Activated CD4-positive, CD25-positive, alpha-beta regulatory T cell treated with anti-CD3 and anti-CD28 coated beads, Interleukin-2, amount 50 U/mL, for 24 hours (primary cell): ENCODE data around the gene TMF1.

Experiments
- ATAC-seq, 2 donors: fragments of 150-1000 bp; cut with Tn5 transposase; one replicate each; pipeline ENCODE4 v1.10.0; 2021; ENCODE audit warnings: mild to moderate bottlenecking in 1 of 2, moderate library complexity in 1 of 2

TMF1 gene

GRCh38 chr3:69013253-69014021 lies 38.7 kb downstream of the TMF1 start, which contains the start of gene EOGT:
EOGT (minus strand) TSS chr3:69013684; CDS start chr3:69009846, 3,838 bp downstream.
- peak; percentile 82 to 83 for ATAC-seq

- peak; percentile 3 to 4 for ATAC-seq
Measured at GRCh38 chr3:69012800-69013252, 39.3 kb downstream of the TMF1 start.

GRCh38 chr3:69012100-69012799 lies 39.9 kb downstream of the TMF1 start:
- ATAC-seq: no peak

GRCh38 chr3:69011096-69011730 lies 40.9 kb downstream of the TMF1 start:
- ATAC-seq: no peak

- ATAC-seq: no peak
Measured at GRCh38 chr3:69009559-69010410, 42.3 kb downstream of the TMF1 start.

- ATAC-seq: no peak
Measured at GRCh38 chr3:69008980-69009379, 43.2 kb downstream of the TMF1 start.

- ATAC-seq: no peak
Measured at GRCh38 chr3:69005791-69006482, 46.2 kb downstream of the TMF1 start.

GRCh38 chr3:69005071-69005790 lies 46.9 kb downstream of the TMF1 start:
- ATAC-seq: no peak

- ATAC-seq: no peak
Measured at GRCh38 chr3:69004138-69004537, 48.0 kb downstream of the TMF1 start.

- no peak for ATAC-seq
Measured at GRCh38 chr3:68999605-69000004, 52.5 kb downstream of the TMF1 start.

- no peak for ATAC-seq
Measured at GRCh38 chr3:68999158-68999557, 53.0 kb downstream of the TMF1 start.

GRCh38 chr3:68997887-68998286 lies 54.2 kb downstream of the TMF1 start:
- ATAC-seq: peak; percentile 92 to 95

GRCh38 chr3:68996356-68996995 lies 55.7 kb downstream of the TMF1 start:
- ATAC-seq: peak; percentile 32 to 58

GRCh38 chr3:68988740-68989139 lies 63.4 kb downstream of the TMF1 start:
- ATAC-seq: no peak

- no peak for ATAC-seq
Measured at GRCh38 chr3:68987322-68987721, 64.8 kb downstream of the TMF1 start.

GRCh38 chr3:68986496-68987208 lies 65.5 kb downstream of the TMF1 start:
- peak; percentile 43 to 46 for ATAC-seq

GRCh38 chr3:68985146-68985790 lies 66.9 kb downstream of the TMF1 start:
- ATAC-seq: no peak

GRCh38 chr3:68984011-68984530 lies 68.1 kb downstream of the TMF1 start:
- no peak for ATAC-seq

GRCh38 chr3:68977486-68978167 lies 74.5 kb downstream of the TMF1 start:
- no peak for ATAC-seq
